Lower leg skin (tissue), 3 donors: ENCODE data around the gene KXD1.

Experiments
- CTCF ChIP-seq, 3 donors: fragments of 450-650 bp; IDR thresholded peaks; one replicate each; pipeline ENCODE4 v1.5.1; 2016; ENCODE audit warnings: antibody characterized with exemption in 3 of 3, mild to moderate bottlenecking in 3 of 3, moderate library complexity in 2 of 3
- POLR2A ChIP-seq, 2 donors: fragments of 450-650 bp; IDR thresholded peaks; one replicate each; pipeline ENCODE4 v1.6.1; 2016 to 2017; ENCODE audit warnings: antibody characterized with exemption in 2 of 2, mild to moderate bottlenecking in 1 of 2, moderate library complexity in 1 of 2

GRCh38 chr19:18515959-18516358, 41.7 kb upstream of the KXD1 start:
- TF ChIP-seq CTCF (IDR thresholded peaks at IDR 0.05) (no peak), POLR2A (IDR thresholded peaks at IDR 0.05) (no peak)
